ENCODE results near the gene HEXIM1.

DNA sequence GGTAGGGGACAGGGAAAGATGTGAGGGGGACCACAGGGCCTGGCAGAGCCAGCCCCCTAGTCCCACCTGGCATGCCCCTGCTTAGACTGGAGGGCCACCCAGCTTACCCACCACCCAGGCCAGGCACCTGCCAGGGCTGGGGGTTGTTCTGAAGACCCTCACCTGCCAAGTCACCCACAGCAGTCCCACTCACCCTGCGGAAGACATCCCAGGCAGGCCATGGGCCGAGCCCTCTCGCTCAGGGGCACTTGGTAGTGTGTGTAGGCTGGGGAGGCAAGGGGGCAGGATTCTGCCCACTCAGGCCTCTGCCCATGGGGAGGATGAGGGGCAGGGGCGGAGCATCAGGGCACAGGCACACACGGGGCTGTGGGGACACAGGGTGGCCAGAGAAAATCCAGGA, 19.9 kb upstream of the HEXIM1 start:
- TF ChIP-seq TEAD4 (IDR thresholded peaks at IDR 0.05) (no peak), TAF1 (IDR thresholded peaks at IDR 0.05; ENCODE audit: low read depth) (no peak), EP300 (IDR thresholded peaks at IDR 0.05; ENCODE audit: borderline replicate concordance) (no peak), RAD21 (IDR thresholded peaks at IDR 0.05; ENCODE audit: low read depth) (no peak), ZBTB7A (IDR thresholded peaks at IDR 0.05; ENCODE audit: low read depth) (no peak; the same call in 1 of the 2 replicates), YY1 (IDR thresholded peaks at IDR 0.05; ENCODE audit: low read depth) (no peak), EGR1 (IDR thresholded peaks at IDR 0.05) (no peak)
- TF ChIP-seq, protein P1, sequence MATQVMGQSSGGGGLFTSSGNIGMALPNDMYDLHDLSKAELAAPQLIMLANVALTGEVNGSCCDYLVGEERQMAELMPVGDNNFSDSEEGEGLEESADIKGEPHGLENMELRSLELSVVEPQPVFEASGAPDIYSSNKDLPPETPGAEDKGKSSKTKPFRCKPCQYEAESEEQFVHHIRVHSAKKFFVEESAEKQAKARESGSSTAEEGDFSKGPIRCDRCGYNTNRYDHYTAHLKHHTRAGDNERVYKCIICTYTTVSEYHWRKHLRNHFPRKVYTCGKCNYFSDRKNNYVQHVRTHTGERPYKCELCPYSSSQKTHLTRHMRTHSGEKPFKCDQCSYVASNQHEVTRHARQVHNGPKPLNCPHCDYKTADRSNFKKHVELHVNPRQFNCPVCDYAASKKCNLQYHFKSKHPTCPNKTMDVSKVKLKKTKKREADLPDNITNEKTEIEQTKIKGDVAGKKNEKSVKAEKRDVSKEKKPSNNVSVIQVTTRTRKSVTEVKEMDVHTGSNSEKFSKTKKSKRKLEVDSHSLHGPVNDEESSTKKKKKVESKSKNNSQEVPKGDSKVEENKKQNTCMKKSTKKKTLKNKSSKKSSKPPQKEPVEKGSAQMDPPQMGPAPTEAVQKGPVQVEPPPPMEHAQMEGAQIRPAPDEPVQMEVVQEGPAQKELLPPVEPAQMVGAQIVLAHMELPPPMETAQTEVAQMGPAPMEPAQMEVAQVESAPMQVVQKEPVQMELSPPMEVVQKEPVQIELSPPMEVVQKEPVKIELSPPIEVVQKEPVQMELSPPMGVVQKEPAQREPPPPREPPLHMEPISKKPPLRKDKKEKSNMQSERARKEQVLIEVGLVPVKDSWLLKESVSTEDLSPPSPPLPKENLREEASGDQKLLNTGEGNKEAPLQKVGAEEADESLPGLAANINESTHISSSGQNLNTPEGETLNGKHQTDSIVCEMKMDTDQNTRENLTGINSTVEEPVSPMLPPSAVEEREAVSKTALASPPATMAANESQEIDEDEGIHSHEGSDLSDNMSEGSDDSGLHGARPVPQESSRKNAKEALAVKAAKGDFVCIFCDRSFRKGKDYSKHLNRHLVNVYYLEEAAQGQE (IDR thresholded peaks at IDR 0.05; ENCODE audit: low read depth): no peak
- TF ChIP-seq, protein P2, sequence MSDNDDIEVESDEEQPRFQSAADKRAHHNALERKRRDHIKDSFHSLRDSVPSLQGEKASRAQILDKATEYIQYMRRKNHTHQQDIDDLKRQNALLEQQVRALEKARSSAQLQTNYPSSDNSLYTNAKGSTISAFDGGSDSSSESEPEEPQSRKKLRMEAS (IDR thresholded peaks at IDR 0.05): no peak

Measured in Ishikawa (cell line).